ENCODE measurements around the gene ECE1. TPM values are rescaled to one million over a fixed set of nuclear protein-coding genes. Genes with fewer than 3 reads are reported as not detected.

ECE1 gene
- total and polyA plus RNA-seq, 2 of the 13 experiments (the other 11 are each of a cell fraction or from before 2014, with no cell fraction given), result 13.5 to 21.2 TPM

- peak; percentile 82 for TF ChIP-seq ZNF574 (CRISPR knock-in tag; IDR thresholded peaks at IDR 0.05)
- TF ChIP-seq U2AF1 (optimal IDR thresholded peaks at IDR 0.05; ENCODE audit: low read depth, low read length), result peak; percentile 80
- TF ChIP-seq ZNF431 (CRISPR knock-in tag; IDR thresholded peaks at IDR 0.05; ENCODE audit: borderline replicate concordance, low read depth), result peak; percentile 80; the same call in 1 of the 2 replicates
- peak; percentile 85 for TF ChIP-seq KAT7 (CRISPR knock-in tag; IDR thresholded peaks at IDR 0.05; ENCODE audit: borderline replicate concordance)
- peak; percentile 85; the same call in 1 of the 2 replicates for TF ChIP-seq ZNF878 (CRISPR knock-in tag; IDR thresholded peaks at IDR 0.05)
- TF ChIP-seq ZNF317 (CRISPR knock-in tag; IDR thresholded peaks at IDR 0.05), result no peak
- no peak; the same call in 1 of the 2 replicates for TF ChIP-seq ZBTB39 (CRISPR knock-in tag; IDR thresholded peaks at IDR 0.05)
- no peak for TF ChIP-seq SIN3B (IDR thresholded peaks at IDR 0.05; ENCODE audit: low read length)
- no peak for TF ChIP-seq ZFP36L2 (CRISPR knock-in tag; IDR thresholded peaks at IDR 0.05)
- no peak for TF ChIP-seq ZC3H4 (CRISPR knock-in tag; IDR thresholded peaks at IDR 0.05; ENCODE audit: borderline replicate concordance)
- 0 out of 2 replicates have a peak, but pooled peaks have one; percentile 17 for TF ChIP-seq ZNF747 (CRISPR knock-in tag; IDR thresholded peaks at IDR 0.05; ENCODE audit: borderline replicate concordance)
- no peak for TF ChIP-seq ZBTB21 (CRISPR knock-in tag; IDR thresholded peaks at IDR 0.05)
- no peak for TF ChIP-seq GPBP1L1 (CRISPR knock-in tag; IDR thresholded peaks at IDR 0.05)
- TF ChIP-seq ZBTB49 (CRISPR knock-in tag; IDR thresholded peaks at IDR 0.05; ENCODE audit: borderline replicate concordance), result no peak
- peak; percentile 95; the same call in 1 of the 2 replicates for TF ChIP-seq MTA1 (CRISPR knock-in tag; IDR thresholded peaks at IDR 0.05; ENCODE audit: borderline replicate concordance)
- TF ChIP-seq PLRG1 (conservative IDR thresholded peaks at IDR 0.05), result no peak
- no peak for TF ChIP-seq FOXO4 (CRISPR knock-in tag; conservative IDR thresholded peaks at IDR 0.05)
- no peak for TF ChIP-seq SMARCE1 (IDR thresholded peaks at IDR 0.05; ENCODE audit: borderline replicate concordance)
- peak; percentile 100 for TF ChIP-seq KDM1A (CRISPR knock-in tag; IDR thresholded peaks at IDR 0.05)
Observed at GRCh38 chr1:21338573-21339355, 48.5 kb upstream of the ECE1 start (continued).

All from HepG2 (cell line).